IMR-90 (cell line): ENCODE measurements around the gene MASTL. TPM values are rescaled to one million over a fixed set of nuclear protein-coding genes. Genes with fewer than 3 reads are reported as not detected.
A peak's percentile ranks its signal among the peaks of the same experiment; 100 is the strongest.

ENCODE experiments used
- ATAC-seq: fragments of 200-7000 bp; cut with Tn5 transposase; 2 replicates; pipeline ENCODE4 v1.9.1; 2020; ENCODE audit warnings: low read depth, mild to moderate bottlenecking, moderate library complexity
- BruUV-seq: library from RNA; stranded (reverse); fragments of 400-500 nt; replicated peaks from 2 replicates; lab custom pipeline; 2021; lab: Mats Ljungman, UMichigan
- CTCF ChIA-PET: fragments of 300-600 bp; formaldehyde crosslinking; extraction: SDS; loops from one replicate; lab custom pipeline; 2021; ENCODE audit warnings: antibody characterized with exemption; lab: Yijun Ruan, JAX
- POLR2A ChIA-PET: fragments of 300-600 bp; sonication (Branson Sonifier 250); formaldehyde crosslinking; loops from one replicate; lab custom pipeline; 2022; ENCODE audit warnings: antibody characterized with exemption; ENCODE audit not compliant: unreplicated experiment; lab: Charles Lee
- DNase-seq: peaks from one replicate; pipeline ENCODE4 v3.0.0; 2013
- H2AFZ ChIP-seq: replicated peaks from 2 replicates; pipeline ENCODE3; 2013; ENCODE audit warnings: low read length, mild to moderate bottlenecking; ENCODE audit not compliant: poor library complexity
- H2AK5ac ChIP-seq: 2 replicates; pipeline ENCODE4 v1.6.1; 2013; ENCODE audit warnings: low read depth, low read length, inconsistent platforms
- H2AK9ac ChIP-seq: replicated peaks from 2 replicates; pipeline ENCODE3; 2013; ENCODE audit warnings: mild to moderate bottlenecking, low read depth, low read length, moderate library complexity; ENCODE audit not compliant: poor library complexity
- H2BK120ac ChIP-seq: 2 replicates; pipeline ENCODE4 v1.6.1; 2013; ENCODE audit warnings: low read depth, low read length, inconsistent platforms
- H2BK15ac ChIP-seq: 3 replicates; pipeline ENCODE4 v1.6.1; 2013; ENCODE audit warnings: low read depth, low read length, inconsistent platforms
- H2BK20ac ChIP-seq: 2 replicates; pipeline ENCODE4 v1.6.1; 2013; ENCODE audit warnings: low read depth, mild to moderate bottlenecking, inconsistent platforms, low read length, moderate library complexity
- H2BK5ac ChIP-seq: 2 replicates; pipeline ENCODE4 v1.6.1; 2013; ENCODE audit warnings: mild to moderate bottlenecking, low read depth, low read length, inconsistent platforms; ENCODE audit not compliant: poor library complexity, severe bottlenecking
- H3K14ac ChIP-seq: replicated peaks from 2 replicates; pipeline ENCODE4 v1.6.1; 2013; ENCODE audit warnings: low read depth, low read length, inconsistent platforms
- H3K18ac ChIP-seq: 2 replicates; pipeline ENCODE4 v1.6.1; 2013; ENCODE audit warnings: low read depth, low read length, control low read depth
- H3K23ac ChIP-seq: 2 replicates; pipeline ENCODE4 v1.6.1; 2013; ENCODE audit warnings: low read depth, low read length, inconsistent platforms
- H3K27ac ChIP-seq: 2 replicates; pipeline ENCODE4 v1.5.1; 2013; ENCODE audit warnings: mild to moderate bottlenecking, control low read depth, low read length; ENCODE audit not compliant: insufficient read depth
- H3K27me3 ChIP-seq: 2 replicates; pipeline ENCODE4 v1.6.1; 2013; ENCODE audit warnings: low read length; ENCODE audit not compliant: control insufficient read depth, insufficient read depth
- H3K36me3 ChIP-seq: 2 replicates; pipeline ENCODE4 v1.6.1; 2013; ENCODE audit warnings: low read length, mixed read lengths; ENCODE audit not compliant: control insufficient read depth, insufficient read depth
- H3K4ac ChIP-seq: 2 replicates; pipeline ENCODE4 v1.6.1; 2013; ENCODE audit warnings: low read depth, low read length, inconsistent platforms
- H3K4me1 ChIP-seq: 2 replicates; pipeline ENCODE4 v1.6.1; 2013; ENCODE audit warnings: low read length, mixed read lengths; ENCODE audit not compliant: control insufficient read depth, insufficient read depth
- H3K4me2 ChIP-seq: 2 replicates; pipeline ENCODE4 v1.6.1; 2013; ENCODE audit warnings: low read depth, mild to moderate bottlenecking, control low read depth, low read length, moderate library complexity
- H3K4me3 ChIP-seq: 2 replicates; pipeline ENCODE4 v1.5.1; 2013; ENCODE audit warnings: low read depth, mild to moderate bottlenecking, control low read depth, low read length, moderate library complexity; ENCODE audit not compliant: insufficient read depth
- H3K56ac ChIP-seq: 2 replicates; pipeline ENCODE4 v1.6.1; 2013; ENCODE audit warnings: low read length, inconsistent platforms; ENCODE audit not compliant: insufficient read depth; ENCODE audit errors: extremely low read depth
- H3K79me1 ChIP-seq, 2 experiments: 2 replicates each; pipeline ENCODE4 v1.6.1; 2013; ENCODE audit warnings: low read length in 2 of 2, inconsistent platforms in 1 of 2, low read depth in 1 of 2
- H3K9ac ChIP-seq: 2 replicates; pipeline ENCODE4 v1.6.1; 2013; ENCODE audit warnings: low read depth, low read length, control low read depth
- H3K9me1 ChIP-seq: 2 replicates; pipeline ENCODE4 v1.6.1; 2013; ENCODE audit warnings: low read length, inconsistent platforms; ENCODE audit not compliant: insufficient read depth
- H3K9me3 ChIP-seq: 2 replicates; pipeline ENCODE4 v1.6.1; 2013; ENCODE audit warnings: low read length; ENCODE audit not compliant: control insufficient read depth, insufficient read depth
- H4K20me1 ChIP-seq: 2 replicates; pipeline ENCODE4 v1.6.1; 2013; ENCODE audit warnings: low read length, inconsistent platforms; ENCODE audit not compliant: insufficient read depth
- H4K5ac ChIP-seq: 2 replicates; pipeline ENCODE4 v1.6.1; 2013; ENCODE audit warnings: mild to moderate bottlenecking, low read depth, low read length, control low read depth
- H4K8ac ChIP-seq, 2 experiments: 2 replicates each; pipeline ENCODE4 v1.6.1; 2013; ENCODE audit warnings: low read depth in 2 of 2, low read length in 2 of 2, control low read depth in 1 of 2, inconsistent platforms in 1 of 2
- H4K91ac ChIP-seq: 2 replicates; pipeline ENCODE4 v1.6.1; 2013; ENCODE audit warnings: low read depth, low read length, inconsistent platforms; ENCODE audit not compliant: insufficient read depth
- CEBPB ChIP-seq: IDR thresholded peaks from 2 replicates; pipeline ENCODE4 v1.6.1; 2012; ENCODE audit warnings: low read depth, low read length, improper control_type of control experiment
- CHD1 ChIP-seq: IDR thresholded peaks from 2 replicates; pipeline ENCODE4 v1.6.1; 2012; ENCODE audit warnings: low read depth, low read length, improper control_type of control experiment
- FOS ChIP-seq: fragments of 150-350 bp; IDR thresholded peaks from 2 replicates; pipeline ENCODE4 v1.6.1; 2016; ENCODE audit warnings: low read depth, low read length
- MAZ ChIP-seq: IDR thresholded peaks from 2 replicates; pipeline ENCODE4 v1.6.1; 2012; ENCODE audit warnings: low read depth, mild to moderate bottlenecking, low read length, improper control_type of control experiment, moderate library complexity, borderline replicate concordance
- WGBS, 2 experiments: methylation state at CpG; one replicate each; pipeline versions ENCODE4 v1.1.5 to v1.1.7; 2013; ENCODE audit warnings: missing lambda C conversion rate in 2 of 2; ENCODE audit not compliant: insufficient read length in 1 of 2; ENCODE audit errors: extremely low coverage in 2 of 2; 5-methylcytosine and 5-hydroxymethylcytosine counted together
- dilution Hi-C: fragments of 300-500 bp; cut with HindIII; formaldehyde crosslinking; loops from one replicate; pipeline ENCODE4 v1.14.3; 2018; ENCODE audit warnings: low sequenced_read_pairs; ENCODE audit not compliant: unreplicated experiment
- in situ Hi-C: fragments of 300-500 bp; cut with MboI; formaldehyde crosslinking; loops from 3 replicates; pipeline ENCODE4 v1.14.3; 2019; ENCODE audit warnings: low sequenced_read_pairs, inconsistent platforms, mixed read lengths
- intact Hi-C: fragments of 100-400 bp; cut with micrococcal nuclease; formaldehyde crosslinking; loops from 2 replicates; pipeline ENCODE4 v1.10.0; 2022
- polyA plus RNA-seq, 3 experiments: library from polyadenylated mRNA; depleted of rRNA; stranded (reverse); fragments of >200 nt; gene quantifications; 2 replicates each; pipeline ENCODE4 v1.2.3, GENCODE V29; 2012; ENCODE audit warnings: low replicate concordance in 1 of 3
- total RNA-seq: library from RNA; depleted of rRNA; stranded (reverse); fragments of >200 nt; gene quantifications from 2 replicates; pipeline ENCODE4 v1.2.3, GENCODE V29; 2012

The MASTL gene
- total and polyA plus RNA-seq, 2 of the 4 experiments (the other 2 are of a cell fraction), result 7.0 to 13.4 TPM

DNA sequence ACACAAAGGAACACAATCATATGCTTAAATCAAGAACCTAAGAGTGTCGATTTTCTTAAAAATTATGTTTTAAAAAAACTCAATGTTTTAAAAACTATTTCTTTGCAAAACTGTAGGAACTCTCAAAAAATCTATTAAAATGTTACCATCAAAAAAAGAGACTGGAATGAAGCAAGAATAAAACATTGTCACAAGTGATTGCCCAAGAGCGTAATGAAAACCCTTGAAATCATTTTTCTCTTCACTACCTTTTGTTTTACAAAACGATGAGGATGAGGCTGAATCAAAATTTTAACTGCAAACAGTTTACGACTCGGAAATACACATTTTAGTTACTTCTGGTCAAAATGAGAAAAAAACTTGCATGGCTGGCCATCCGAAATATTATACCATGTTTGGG, 1.8 kb upstream of the MASTL start:
- Histone ChIP-seq H3K27me3 (no peaks in the 10 kb centered on the region), H2BK120ac (no peak overlapping the region), H3K4me1 (0 out of 2 replicates have a peak, but pooled peaks cover 1% of the 10 kb centered on the region), H3K4ac (peak overlapping the region; percentile 78; the same call in 1 of the 2 replicates), H3K4me2 (peak overlapping the region; percentile 84; the same call in 1 of the 2 replicates), H2AK9ac (no peak overlapping the region), H3K23ac (peak overlapping the region; percentile 86; the same call in 1 of the 2 replicates), H2BK15ac (no peak overlapping the region), H3K79me1 (peaks cover 6 to 29% of the 10 kb centered on the region in 2 experiments), H3K9me3 (no peaks in the 10 kb centered on the region), H3K4me3 (peak overlapping the region; percentile 87), H4K20me1 (peaks cover 46% of the 10 kb centered on the region), H3K9ac (peak overlapping the region; percentile 97; the same call in 1 of the 2 replicates), H2AFZ (no peak overlapping the region), H3K36me3 (peaks cover under 1% of the 10 kb centered on the region), H4K5ac (no peak overlapping the region), H4K8ac (peak overlapping the region; percentile 80 to 90; a peak in 2 of 4 replicates), H3K18ac (no peak overlapping the region), H2BK5ac (no peak overlapping the region), H3K56ac (peak overlapping the region; percentile 80), H3K27ac (no peak overlapping the region), H4K91ac (no peak overlapping the region), H3K9me1 (no peaks in the 10 kb centered on the region), H2AK5ac (no peak overlapping the region), H2BK20ac (no peak overlapping the region), H3K14ac (peak overlapping the region; percentile 93)
- no peak for TF ChIP-seq CHD1
- no peak for TF ChIP-seq MAZ
- no peak for TF ChIP-seq FOS
- TF ChIP-seq CEBPB, result peak; percentile 50; the same call in 1 of the 2 replicates
- DNase-seq (no peak), ATAC-seq (no peak)
- in situ Hi-C loops, result no loop called here
- ChIA-PET POLR2A (no interaction called here), CTCF (interaction anchor here (0.7 kb wide), 1 partner anchor 124 kb away, joined by 3 read pairs; no protein-coding TSS in a partner anchor)
- intact Hi-C loops, result loop anchor here (10.0 kb wide), 1 partner anchor 211 kb away; no protein-coding TSS in a partner anchor
- BruUV-seq, result no TSS peak
- dilution Hi-C loops, result no loop called here
- WGBS, 2 experiments, result 20% methylated on average over 1 of the region's 6 CpGs; no CpG with 5 or more reads in 1 of the 2 experiments
